A172 (cell line): ENCODE measurements around the gene RIPOR2. TPM values are rescaled to one million over a fixed set of nuclear protein-coding genes. Genes with fewer than 3 reads are reported as not detected.
"Not testable (repeated sequence)": the region's sequence is repeated elsewhere in the genome, so short reads cannot be mapped to it uniquely, and the experiment has no call there.

Source experiments
- DNase-seq: peaks from one replicate; pipeline ENCODE4 v3.0.0-alpha.2; 2015; ENCODE audit warnings: low spot score
- total RNA-seq: library from RNA; depleted of rRNA; stranded (reverse); fragments of >200 nt; shearing (Covaris generic); gene quantifications from 2 replicates; pipeline ENCODE4 v1.2.3, GENCODE V29; 2014

The RIPOR2 gene
- total RNA-seq, 1 experiment from 2014 or later: not detected

DNA sequence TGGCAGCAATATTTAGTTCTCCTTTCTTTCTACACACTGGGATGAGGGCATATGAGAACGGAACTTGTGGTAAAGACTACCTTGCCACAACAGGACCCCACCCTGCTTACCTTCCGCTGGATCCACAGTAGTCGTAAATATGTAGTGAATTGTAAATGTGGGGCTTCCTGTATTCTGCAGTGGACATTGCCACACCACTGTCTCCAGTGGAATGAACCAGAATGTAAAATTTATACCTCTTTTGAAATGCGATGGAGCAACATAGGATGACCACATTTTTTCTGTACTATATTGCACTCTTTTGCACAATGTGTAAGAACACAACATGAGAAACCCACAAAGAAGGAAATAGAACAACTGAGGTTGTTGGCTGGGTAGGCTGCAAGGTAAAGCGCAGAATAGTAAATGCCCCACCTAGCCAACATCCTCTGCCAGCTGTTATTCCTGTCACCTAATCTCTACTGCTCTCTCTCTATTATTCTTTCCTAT, 16.1 kb upstream of the RIPOR2 start:
- DNase-seq: no peak

DNA sequence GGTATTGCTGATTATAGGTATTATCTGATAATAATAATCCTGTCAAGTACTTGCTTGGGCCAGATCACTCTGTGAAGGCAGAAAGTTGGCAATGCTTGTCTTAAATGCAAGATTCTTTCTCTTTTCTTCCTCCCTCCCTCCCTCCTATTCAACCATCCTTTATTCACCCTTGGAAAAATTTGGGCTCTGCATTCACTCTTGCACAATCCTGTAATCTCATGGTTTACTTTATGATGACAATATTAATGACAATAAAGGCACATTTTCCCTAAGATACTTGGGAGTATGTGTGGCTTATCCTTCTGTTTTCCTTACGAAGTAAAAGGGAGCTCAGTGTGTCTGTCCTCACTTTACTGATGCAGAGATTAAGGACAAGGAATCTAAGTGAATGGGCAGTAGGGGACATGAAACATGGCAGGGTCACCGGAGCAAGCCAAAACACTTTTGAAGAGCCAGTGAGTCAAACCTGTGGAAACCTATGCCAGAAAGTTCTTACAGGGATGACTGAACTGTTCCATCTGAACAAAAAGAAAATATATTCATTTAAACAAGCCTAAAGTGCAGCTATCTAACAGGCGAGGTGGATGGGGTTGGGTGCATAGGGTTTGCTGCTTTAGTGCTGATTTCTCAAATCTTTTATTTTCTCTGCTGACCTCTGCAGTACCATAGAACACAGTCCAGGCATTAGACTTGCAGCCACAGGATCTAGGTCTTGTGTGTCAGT, 14.6 kb upstream of the RIPOR2 start:
- no peak for DNase-seq

DNA sequence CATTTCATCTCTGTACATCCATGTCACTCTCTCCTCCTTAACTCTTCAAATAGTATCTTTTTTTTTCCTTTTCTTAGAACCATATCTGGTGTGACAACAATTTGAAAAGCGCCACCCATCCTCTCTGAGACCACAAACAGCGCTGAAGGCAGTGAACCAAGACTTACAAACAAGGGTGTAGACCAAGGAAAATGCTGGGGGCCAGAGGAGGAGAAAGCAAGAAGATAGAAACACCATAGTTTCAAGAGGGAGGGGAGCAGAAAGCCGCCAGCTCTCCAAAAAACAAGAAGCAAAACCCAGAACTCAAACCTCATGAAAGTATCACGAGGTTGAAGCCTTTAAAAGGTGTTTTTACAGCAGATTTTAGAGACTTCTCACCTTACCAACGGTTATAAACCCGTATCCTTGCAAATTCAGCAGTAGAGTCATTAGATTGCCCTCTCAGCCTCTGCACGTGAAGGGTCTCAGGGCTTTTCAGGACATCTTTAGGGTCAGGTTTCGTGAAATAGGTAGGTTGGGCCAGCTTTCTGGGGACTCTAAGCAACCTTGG, 13.3 kb upstream of the RIPOR2 start:
- DNase-seq: no peak

DNA sequence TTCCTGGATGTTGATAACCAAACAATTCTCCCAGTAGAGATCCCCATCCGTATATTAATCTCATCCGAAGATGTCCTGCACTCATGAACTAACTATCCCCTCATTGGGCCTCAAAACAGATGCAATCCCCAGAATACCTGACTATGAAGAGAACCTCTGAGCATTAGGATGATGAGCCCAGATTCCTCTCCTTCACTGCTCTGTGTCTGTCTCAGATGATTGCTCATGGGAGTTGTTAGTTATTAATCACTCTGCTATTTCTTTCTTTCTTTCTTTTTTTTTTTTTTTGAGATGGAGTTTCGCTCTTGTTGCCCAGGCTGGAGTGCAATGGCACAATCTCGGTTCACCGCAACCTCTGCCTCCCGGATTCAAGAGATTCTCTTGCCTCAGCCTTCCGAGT, 12.5 kb upstream of the RIPOR2 start:
- not testable (repeated sequence) for DNase-seq

DNA sequence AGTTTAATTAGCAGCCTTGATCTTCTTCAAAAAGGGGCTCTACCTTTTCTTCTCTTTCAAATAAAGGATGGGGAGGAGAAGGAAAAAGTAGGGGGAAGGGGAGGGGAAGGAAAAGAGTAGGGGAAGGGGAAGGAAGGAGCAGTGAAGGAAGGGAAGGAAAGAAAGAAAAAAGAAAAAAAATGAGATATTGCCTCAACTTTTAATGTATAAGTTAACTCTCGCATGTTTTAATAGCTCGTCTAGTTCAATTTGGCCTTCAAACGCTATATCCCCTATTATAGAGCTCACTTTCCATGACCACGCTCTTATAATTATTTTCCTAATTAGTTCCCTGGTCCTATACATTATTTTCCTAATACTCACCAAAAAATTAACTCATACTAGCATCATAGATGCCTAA, 11.9 kb upstream of the RIPOR2 start:
- no peak for DNase-seq

DNA sequence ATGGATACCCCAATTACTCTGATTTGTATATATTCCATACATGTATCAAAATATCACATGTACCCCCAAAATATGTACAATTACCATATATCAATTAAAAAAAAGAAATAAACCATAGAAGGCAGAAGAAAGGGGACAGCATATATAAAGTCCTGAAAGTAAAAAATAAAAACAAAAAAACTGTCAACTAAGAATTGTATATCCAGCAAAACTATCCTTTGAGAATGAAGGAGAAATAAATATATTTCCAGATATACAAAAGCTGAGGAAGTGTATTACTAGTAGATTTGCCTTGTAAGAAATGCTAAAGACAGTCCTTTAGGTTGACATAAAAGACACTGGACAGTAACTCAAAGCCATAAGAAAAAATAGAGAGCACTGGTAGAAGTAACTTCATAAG, 9.3 kb upstream of the RIPOR2 start:
- DNase-seq: no peak

DNA sequence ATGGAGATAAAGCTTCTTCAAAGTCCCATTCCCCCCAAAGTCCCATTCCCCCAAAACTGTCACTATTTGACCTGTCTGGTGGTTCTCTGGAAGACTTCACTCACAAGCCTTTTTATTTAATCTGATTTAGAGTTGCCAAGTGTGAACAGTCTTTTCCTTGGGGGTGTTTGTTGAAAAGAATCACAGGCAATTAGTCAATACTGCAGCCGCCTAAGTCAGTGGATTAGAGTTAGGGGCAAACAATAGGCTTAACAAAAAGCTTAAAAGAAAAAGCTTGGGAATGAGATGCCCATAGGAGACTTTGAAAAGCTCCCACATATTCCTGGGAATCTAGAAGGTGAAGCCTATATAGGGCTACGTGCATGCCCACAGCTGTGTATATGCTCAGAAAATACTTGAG, 8.0 kb upstream of the RIPOR2 start:
- DNase-seq: no peak

DNA sequence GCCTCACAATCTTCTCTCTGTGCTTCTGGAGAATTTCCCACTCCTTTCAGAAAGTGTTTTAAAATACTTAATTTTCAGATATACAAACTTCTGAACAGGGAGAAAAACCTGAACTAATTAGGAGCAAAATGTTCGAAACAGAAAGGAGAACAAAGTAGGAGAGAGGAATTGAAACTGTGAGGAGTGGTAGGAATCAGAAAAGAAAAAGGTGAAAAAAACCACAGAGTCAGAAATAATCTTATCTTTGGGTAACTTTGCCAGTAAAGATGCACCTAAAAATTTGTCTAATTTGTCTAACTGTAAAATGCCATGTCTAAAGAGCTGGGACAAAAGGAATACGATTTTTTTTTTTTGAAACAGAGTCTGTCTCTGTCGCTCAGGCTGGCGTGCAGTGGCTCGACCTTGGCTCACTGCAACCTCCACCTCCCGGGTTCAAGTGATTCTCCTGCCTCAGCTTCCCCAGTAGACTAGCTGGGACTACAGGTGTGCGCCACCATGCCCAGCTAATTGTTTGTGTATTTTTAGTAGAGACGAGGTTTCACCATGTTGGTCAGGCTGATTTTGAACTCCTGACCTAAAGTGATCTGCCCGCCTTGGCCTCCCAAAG, 4.7 kb upstream of the RIPOR2 start:
- no peak for DNase-seq

DNA sequence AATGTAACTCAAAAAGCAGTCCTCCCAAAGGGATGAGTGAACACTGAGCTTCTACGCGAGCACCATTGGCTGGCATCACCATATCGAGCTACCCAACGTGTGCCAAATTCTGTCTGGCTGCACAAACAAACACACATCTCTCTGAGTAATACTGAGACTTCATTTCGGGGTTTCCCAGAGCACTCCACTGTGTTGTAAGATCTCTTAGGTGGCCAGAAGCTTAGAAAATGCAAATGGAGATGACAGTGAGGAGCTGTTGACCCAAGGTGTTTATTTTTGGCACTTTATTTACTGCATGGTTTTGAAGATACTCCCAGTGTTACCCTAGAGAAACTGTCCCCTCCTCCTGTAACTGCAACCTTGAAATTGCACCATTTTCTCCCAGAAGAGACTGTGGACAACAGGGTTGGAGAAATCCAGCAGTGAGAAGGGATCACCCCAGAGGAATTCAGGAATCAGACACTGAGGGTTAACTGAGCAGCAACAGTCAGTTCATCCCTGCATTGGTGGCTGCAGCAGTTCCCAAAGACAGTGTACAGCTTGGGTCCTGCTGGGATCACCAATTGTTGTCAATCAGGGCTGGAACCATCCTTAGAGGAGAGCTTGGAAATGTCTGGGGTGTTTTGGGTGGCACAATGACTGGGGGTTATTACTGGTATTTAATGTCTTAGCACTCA, 1.0 kb upstream of the RIPOR2 start:
- DNase-seq: no peak

DNA sequence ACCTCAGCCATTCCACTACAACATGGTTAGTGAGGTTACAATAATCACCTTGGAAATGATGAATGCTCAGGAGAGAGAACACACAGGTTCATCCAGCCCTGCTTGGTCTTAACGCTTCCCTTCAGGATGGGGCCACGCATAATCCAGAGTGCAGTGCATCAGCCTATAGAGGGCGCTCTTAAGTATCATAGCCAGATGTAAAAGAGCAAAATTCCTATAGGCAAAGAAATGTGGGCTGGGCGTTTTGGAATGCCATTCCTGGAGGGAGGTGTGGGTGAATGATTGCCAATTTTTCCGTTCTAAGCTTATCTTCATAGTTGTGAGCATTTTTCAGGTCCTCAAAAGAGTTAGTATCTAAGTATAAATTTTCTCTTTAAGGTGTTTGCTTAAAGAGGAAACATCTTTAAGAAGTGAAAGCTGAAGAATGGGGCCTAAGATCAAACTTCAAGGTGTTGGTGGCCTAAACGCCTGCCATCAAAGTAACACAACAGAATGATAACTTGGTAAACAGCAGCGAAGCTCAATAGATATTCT, 1.8 kb downstream of the RIPOR2 start:
- peak; percentile 40 for DNase-seq

DNA sequence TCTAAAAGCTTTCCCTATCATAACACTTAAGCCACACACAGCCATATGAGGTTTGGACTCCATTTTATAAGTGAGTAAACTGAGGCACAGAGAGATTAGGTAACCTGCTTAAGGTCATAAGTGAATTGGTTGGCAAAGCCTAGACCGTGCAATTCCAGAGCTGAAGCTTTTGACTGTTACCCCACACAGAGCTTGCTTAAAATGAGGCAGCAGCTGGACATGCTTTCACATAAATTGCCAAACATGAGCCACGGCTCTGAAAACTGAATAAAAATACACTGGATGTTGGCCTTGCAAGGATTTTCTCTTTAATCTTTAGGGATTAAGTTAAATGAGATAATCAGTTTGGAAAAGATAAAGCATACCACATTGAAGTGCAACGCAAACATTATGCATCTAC, 2.5 kb downstream of the RIPOR2 start:
- DNase-seq: no peak

DNA sequence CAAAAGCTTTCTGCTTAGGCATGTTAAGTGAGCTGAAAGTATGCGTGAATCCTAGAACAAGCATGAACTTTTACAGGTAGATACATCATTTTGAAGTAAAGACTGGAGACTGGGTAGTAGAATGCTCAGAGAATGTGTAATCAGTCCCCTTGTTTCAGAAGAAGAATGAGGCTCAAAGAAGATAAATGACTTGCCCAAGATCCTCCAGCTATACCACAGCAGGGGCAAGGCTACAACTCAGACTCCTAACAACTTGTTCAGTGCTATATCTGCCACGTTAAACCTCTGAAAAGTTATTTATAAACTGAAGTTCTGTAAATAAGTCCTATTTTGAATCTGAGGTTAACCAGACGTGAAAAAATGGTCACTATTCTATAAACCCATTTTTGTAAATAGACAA, 2.9 kb downstream of the RIPOR2 start:
- no peak for DNase-seq

DNA sequence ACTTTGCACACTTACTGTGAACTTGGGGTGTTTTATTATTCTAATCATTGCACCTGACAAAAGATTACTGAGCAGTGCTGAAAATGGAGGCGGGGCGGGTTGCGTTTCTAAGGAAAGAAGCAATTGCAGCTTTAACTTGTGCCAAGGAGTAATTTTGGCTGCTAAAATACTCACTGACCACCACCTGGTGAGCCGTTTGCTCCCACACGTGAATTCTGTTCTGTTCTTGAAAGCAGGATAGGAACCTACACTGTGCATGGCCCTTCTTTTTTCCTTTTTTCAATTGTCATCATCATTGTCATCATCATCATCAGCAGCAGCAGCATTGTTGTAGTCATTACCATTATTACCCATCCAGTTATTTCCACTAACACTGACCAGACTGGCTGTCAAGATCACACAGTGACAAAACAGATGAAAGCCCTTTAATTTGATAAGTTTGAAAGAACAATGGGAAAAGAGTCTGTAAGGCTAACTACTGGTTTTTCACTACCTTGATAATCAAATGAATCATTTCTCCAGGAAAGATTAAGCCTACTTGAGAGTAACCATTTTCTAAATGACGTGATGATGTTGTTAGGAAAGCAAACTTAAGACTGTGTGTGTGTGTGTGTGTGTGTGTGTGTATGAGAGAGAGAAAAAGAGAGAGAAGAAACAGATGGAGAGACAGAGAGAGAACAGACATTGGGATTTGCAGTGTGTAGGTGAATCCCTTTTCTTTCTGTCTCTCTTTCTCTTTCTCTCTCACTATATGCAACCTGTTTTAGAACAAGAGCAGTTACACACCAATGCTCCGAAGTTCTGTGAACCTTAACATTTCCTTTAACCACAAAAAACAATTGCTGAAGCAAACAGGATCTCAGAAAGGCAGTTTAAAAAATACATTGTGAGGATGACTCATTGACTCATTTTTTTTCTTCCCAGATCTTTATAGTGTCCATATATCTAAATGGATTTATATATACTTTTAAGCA, 3.8 kb downstream of the RIPOR2 start:
- DNase-seq: peak; percentile 52

DNA sequence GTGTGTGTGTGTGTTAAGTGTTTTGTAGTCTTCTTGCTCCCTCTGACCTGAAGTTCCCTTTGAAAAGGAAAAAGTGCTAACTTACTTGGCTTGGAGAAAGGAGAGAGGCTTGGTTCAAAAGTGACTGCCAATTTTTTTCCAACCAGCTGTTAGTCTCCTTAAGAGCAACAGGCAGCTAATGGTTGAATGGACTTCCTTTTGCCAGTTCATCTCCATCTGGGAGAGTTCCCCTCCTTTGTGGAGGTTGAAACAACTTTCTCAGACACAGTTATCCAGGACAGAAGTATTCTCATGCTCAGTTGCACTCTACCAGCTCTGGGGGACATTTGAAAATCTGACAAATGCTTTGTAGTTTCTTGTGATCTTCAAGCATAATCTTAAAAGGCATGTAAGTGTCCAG, 4.5 kb downstream of the RIPOR2 start:
- DNase-seq: no peak

DNA sequence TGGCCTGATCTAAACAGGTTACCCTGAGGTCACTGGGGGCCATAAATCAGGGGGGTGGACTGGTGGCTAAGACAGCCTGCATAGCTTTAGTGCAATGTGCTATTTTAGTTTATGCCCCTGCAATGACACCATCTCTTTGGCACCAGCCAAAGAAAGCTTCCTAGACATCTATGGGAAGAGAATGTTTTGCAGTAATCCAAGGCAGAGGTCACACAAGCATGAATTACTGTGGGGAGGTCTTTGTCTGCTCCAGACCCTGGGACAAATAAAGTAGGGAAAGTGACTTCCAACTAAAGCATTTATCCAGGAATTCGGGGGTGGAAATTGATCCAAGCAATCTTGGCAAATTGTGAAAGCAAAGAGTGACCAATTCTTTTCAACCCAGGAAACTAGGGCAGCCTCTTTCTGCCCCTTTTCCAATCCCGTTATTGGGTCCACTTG, 5.3 kb downstream of the RIPOR2 start:
- peak; percentile 10 for DNase-seq

DNA sequence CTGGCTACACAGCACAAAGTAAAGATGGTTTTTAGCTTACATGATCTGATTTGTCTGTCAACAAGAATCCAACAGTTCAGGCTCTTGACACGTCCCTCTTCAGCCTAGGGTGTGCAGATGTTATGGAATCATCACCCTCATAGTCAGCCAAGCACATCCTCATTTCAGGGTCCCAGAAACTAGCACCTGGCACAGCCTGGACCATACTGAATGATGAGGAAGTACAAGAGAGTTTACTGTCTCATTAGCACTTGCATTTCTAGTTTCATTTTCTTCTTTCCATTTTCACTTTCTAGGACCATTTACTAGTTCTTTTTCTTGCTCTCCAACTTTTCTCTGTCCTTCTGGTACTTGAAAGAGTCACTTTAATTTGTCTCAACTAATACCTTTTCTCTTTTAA, 6.5 kb downstream of the RIPOR2 start:
- DNase-seq: no peak

DNA sequence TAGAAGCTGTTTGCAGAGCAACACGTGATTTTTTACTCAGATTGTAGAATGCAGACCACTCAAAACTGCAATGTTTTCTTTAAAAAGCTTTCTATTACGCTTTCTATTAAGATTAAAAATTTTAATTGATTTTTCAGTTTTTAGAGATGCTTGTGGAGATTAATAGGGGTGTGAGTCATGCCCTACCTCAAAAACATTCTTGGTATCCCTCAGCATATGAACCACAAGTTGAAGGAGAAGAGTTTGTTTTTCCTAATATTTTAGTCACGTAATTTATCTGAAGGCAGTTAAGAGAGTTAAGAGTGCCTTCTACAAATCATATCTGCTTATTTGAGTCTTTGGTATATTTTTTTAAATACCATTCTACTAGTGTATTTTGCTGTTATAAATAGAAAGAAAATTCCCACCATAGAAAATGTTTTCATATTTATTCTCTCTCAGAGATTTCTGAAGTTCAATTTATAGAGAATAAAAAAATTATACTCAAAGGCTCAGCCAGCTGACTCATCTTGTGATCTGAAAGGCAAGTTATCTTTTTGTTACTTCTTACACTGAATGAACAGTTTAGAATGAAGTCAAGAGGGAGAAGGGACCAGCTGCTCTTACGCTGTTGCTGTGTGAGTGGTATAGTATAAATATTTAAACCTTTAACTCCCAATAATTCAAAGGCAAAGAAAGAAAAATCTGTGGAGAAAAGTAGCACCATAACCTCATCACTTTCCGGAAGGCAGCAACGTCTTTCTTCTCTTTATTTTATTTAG, 7.6 kb downstream of the RIPOR2 start:
- DNase-seq: no peak

DNA sequence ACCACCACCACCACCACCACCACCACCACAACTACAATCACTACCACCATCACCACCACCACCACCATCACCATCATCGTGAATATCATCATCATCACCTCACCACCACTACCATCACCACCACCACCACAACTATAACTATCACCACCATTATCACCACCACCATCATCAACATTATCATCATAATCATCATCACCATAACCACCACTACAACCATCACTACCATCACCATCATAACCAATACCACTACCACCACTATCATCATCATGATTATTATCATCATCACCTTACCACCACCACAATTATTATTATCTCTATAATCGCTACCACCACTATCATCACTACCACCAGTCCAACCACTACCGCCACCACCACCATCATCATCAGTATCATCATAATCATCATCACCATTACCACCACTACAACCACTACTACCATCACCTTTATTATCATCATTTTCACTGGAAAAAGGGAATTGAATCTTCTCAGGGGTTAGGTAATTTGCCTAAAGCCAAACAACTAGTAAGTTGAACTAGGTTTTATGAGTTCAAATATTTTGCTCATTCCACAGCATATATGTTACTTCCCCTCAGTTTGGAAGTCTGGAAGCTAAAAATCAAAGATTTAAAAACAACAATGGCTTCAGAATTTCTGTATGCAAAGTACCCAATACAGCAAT, 8.3 kb downstream of the RIPOR2 start:
- DNase-seq: no peak

DNA sequence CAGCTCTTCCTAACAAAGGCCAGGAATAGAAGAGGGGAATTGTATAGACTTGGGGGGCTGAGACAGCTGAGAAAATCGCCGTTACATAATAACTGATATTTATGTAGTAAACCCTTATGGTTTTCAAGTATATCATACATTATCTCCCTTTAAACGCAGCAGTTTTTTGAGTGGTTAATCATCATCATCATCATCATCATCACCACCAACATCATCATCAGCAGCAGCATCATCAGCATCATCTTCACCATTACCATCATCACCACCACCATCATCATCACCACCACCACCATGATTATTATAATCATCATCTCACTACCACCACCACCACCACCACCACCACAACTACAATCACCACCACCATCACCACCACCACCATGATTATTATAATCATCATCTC, 9.1 kb downstream of the RIPOR2 start:
- not testable (repeated sequence) for DNase-seq

DNA sequence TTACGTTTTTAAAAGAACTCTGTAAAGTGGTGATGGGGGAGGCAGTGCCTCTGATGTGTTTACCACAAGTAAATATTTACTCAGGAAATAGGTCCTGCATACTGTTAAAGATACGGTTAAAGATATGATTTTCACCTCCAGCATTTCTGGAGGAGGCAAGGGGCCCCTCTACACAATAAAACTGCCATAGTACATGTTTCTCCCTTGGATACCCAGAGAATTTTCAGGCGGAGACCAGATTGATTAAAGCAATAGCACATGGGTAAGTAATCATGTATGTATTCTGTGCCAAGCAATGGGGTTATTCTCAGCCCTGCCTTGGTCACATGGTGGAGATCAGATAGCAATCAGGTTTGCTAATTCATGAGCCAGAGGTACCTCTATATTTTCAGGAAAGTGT, 9.6 kb downstream of the RIPOR2 start:
- DNase-seq: no peak
